ENCODE data around the gene PRKCA.

The PRKCA gene

DNA sequence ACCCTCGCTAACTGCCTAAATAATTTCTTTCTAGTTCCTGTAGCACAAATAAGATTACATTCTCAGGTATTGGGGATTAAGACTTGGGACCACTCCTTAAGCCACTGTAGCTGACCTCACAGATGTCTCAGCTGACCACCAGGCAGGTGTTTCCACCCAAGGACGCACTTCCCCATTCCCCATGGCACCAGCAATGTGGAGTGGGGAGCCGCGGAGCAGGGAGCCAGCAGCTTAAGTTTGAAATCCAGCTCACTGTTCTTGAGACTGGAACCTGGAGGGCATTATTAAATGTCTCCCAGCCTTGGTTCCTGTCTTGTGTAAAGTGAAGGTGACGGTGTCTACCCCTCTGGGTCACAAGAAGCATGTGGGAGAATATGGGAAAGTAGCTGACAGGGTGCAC lies 283.1 kb downstream of the PRKCA start:
- TF ChIP-seq, protein P1, sequence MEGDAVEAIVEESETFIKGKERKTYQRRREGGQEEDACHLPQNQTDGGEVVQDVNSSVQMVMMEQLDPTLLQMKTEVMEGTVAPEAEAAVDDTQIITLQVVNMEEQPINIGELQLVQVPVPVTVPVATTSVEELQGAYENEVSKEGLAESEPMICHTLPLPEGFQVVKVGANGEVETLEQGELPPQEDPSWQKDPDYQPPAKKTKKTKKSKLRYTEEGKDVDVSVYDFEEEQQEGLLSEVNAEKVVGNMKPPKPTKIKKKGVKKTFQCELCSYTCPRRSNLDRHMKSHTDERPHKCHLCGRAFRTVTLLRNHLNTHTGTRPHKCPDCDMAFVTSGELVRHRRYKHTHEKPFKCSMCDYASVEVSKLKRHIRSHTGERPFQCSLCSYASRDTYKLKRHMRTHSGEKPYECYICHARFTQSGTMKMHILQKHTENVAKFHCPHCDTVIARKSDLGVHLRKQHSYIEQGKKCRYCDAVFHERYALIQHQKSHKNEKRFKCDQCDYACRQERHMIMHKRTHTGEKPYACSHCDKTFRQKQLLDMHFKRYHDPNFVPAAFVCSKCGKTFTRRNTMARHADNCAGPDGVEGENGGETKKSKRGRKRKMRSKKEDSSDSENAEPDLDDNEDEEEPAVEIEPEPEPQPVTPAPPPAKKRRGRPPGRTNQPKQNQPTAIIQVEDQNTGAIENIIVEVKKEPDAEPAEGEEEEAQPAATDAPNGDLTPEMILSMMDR (conservative IDR thresholded peaks at IDR 0.05; ENCODE audit: low read length): no peak
- no peak overlapping the region for H3K4me3 ChIP-seq (ENCODE audit: low read length)
- DNase-seq (ENCODE audit: low read depth): no peak

DNA sequence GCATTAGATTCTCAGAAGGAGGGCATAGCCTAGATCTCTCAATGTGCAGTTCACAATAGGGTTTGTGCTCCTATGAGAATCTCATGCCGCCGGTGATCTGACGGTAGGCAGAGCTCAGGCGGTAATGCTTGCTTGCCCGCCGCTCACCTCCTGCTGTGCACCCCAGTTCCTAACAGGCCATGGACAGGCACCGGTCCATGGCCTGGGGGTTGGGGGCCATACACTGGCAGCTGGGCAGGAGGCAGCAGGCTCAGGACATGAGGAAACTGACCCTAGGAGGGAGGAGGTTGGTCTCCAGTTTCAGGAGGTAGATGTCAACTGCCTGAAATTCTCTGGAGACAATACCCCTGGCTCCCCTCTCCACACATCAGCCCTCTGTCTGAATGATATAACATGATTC lies 287.5 kb downstream of the PRKCA start:
- DNase-seq (ENCODE audit: low read depth): no peak
- TF ChIP-seq, protein P1 (conservative IDR thresholded peaks at IDR 0.05; ENCODE audit: low read length): no peak
- H3K4me3 ChIP-seq (ENCODE audit: low read length): no peak overlapping the region

DNA sequence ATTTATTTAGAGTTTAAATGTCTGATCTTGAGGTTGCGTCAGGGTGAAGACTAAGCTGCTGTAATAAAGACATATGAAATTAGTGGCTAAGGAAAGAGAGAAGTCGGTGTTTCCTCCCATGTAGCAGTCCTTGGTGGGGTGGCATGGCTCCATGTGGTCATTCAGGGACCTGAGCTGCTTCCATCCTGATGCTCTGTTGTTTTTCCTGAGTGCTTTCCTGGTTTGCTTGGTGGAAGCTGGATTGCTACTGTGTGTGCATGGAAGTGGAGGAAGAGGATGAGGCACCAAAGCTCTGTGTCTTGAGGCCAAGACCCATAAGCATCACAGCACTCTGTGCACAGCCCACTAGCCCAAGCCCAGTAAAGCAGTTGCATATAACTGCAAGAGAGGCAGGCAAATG lies 290.7 kb downstream of the PRKCA start:
- TF ChIP-seq, protein P1 (conservative IDR thresholded peaks at IDR 0.05; ENCODE audit: low read length): no peak

DNA sequence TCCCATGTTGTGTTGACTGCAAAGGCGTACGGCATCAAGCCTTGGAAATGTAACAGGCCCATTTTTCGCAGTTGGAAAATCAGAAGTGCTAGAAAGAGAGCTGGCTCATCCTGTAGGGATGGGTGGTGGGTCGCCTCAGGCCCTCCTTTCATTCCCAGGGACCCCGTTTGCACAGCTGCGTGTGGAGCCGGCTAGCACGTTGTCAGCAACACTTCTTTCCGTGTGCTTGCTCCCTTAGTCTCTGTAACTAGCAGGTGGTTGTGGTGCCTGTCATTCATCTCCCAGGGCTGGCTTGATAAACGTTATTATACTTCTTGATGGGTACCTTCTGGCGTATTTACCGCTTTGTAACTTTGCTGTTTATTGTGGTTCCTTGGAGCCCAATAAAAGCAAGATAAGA lies 293.5 kb downstream of the PRKCA start:
- no peak for DNase-seq (ENCODE audit: low read depth)
- TF ChIP-seq, protein P1 (conservative IDR thresholded peaks at IDR 0.05; ENCODE audit: low read length): no peak

More for the DNA sequence above, 290.7 kb downstream of the PRKCA start:
- no peak for DNase-seq (ENCODE audit: low read depth)
- H3K4me3 ChIP-seq (ENCODE audit: low read length): no peak overlapping the region

DNA sequence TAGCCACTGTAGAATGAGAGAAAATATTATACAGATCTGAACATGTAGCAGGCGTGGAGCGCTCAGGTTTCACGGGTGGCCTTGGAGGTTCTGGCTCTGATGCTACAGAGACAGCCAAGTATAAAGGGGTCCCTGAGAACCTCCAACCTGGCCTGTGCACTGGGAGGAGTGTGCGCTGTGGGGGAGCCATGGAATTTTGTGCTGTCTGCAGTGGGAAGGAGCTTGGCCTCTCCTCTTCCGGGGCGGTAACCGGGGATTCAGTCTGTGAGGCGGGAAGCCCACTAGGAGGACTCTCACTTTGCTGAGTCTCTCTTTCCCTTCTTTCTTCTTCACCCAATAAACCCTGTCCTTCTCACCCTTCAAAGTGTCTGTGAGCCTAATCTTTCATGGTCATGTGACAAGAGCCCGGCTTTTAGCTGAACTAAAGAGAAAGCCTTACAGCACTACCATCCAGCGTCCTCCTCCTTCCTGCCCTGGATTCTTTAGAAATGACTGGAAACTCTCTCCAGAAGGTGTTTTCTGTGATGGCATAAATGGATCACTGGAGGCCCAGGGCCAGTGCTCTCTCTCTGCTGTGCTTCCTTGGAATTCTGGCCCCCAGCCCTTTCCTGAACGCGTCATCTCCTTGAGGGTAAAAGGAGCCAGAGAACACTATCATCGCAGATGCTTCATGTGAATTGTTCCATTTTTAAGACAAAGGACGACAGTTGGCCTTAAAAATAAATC lies 300.4 kb downstream of the PRKCA start:
- H3K4me3 ChIP-seq (ENCODE audit: low read length): no peak overlapping the region
- TF ChIP-seq, protein P1 (conservative IDR thresholded peaks at IDR 0.05; ENCODE audit: low read length): no peak
- peak; percentile 12 for DNase-seq (ENCODE audit: low read depth)

More for the DNA sequence above, 293.5 kb downstream of the PRKCA start:
- H3K4me3 ChIP-seq (ENCODE audit: low read length): no peak overlapping the region

DNA sequence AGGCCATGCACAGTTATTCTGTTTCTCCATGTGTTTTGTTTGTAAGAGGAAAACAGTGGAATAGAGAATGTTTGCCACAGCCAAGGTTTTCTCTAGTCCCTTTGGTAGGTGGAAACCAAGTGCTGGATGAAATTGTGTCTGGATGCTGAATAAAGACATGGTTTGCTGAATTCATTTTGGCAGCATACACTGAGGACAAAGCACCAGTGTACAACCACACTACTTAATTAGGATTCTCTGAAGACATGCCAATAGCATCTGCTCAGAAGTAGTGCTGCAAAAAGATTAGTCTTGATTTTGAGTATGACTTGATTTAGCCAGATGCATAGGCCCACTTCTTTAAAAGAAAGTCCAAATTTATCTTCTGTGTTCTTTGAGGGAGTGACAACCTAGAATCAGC lies 302.0 kb downstream of the PRKCA start:
- no peak overlapping the region for H3K4me3 ChIP-seq (ENCODE audit: low read length)
- TF ChIP-seq, protein P1 (conservative IDR thresholded peaks at IDR 0.05; ENCODE audit: low read length): no peak
- peak; percentile 9 for DNase-seq (ENCODE audit: low read depth)

DNA sequence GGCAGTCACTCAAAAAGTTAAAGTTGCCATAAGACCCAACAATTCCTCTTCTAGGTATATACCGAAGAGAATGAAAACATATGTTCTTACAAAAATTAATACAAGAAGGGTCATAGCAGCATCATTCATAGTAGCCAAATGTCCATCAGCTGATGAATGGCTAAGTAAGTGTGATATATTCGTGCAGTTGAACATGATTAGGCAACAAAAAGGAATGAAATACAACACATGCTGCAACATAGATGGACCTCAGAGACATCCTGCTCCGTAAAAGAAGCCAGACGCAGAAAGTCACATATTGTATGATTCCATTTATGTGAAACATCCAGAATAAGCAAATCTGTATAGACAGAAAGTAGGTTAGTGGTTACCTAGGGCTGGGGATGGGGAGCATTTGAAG lies 303.1 kb downstream of the PRKCA start:
- no peak overlapping the region for H3K4me3 ChIP-seq (ENCODE audit: low read length)
- TF ChIP-seq, protein P1 (conservative IDR thresholded peaks at IDR 0.05; ENCODE audit: low read length): no peak
- peak; percentile 45 for DNase-seq (ENCODE audit: low read depth)
